HTERT RPE-1 (cell line): Measurements from ENCODE around the gene SLC31A1.
"Not testable (repeated sequence)": the region's sequence is repeated elsewhere in the genome, so short reads cannot be mapped to it uniquely, and the experiment has no call there.

Experiments
- in situ Hi-C: fragments of 300-500 bp; cut with MboI; formaldehyde crosslinking; loops from 4 replicates; pipeline ENCODE4 v1.14.3; 2020; ENCODE audit warnings: low sequenced_read_pairs

SLC31A1 gene

DNA sequence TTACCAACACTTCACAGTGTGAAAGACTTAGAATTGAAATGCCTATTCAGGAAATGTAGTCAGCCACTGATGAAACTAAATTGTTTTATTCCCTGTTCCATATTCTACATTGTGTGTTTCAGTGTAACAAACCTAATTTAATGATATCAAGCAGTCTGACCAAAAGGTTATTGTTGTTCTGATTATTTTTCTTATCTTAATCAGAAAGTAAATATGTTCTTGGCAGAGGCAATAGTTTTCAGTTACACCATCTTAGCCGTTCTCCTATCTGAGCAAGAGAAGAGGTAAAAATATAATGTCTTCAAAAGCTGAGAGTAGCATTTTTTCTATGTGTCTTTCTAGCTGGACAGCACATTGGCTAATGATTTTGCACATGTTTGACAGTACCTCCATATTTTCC lies 36.9 kb downstream of the SLC31A1 start:
- in situ Hi-C loops, result no loop called here

DNA sequence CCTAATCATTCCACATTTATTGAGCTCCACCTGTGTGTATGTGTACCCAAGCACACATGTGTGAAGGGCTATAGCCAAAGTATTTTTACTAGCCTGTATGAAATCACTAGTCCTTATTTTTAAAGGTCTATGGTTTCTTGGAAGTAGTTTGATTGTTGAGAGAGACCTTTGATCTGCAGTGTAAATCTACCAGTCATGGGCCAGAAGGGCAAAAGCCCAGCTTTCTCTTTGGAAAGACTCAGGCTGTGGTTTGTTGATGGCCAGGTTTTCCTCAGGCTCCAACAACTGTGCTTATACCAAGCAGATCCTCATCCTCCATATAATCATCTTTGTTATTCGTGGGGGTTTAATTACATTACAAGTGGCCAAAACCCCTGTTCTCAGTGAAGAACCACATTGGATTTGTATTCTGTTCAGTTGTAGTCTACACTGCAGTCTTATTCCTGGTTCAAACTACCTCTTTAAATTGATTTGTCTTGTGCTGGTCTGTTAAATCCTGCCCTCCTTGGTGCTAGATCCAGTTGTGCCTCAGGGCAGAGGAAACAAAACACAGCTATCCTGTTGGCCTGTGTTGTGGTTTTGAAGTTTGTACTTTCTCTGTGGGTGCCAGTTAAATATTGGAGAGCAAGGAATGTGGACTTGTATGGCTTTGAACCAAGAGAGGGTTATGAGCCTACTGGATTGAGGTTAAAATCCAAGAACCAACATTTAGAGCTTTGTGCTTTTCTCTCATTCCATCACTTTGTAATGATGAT lies 40.8 kb downstream of the SLC31A1 start:
- in situ Hi-C loops, result no loop called here

DNA sequence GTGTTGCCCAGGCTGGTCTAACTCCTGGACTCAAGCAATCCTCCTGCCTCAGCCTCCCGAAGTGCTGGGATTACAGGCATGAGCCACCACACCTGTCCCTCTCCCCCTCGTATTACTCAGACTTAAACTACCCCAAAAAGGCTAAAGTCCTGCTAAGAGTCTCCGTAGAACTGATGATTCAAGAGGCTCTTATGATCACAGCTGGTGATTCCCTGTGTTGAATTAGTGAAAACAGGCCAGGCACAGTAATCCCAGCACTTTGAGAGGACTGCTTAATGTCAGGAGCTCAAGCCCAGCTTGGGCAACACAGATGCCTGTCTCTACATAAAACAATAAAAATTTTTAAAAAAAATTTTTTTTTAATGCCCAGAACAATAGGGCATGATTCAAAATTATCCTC lies 44.8 kb downstream of the SLC31A1 start:
- in situ Hi-C loops, result no loop called here

DNA sequence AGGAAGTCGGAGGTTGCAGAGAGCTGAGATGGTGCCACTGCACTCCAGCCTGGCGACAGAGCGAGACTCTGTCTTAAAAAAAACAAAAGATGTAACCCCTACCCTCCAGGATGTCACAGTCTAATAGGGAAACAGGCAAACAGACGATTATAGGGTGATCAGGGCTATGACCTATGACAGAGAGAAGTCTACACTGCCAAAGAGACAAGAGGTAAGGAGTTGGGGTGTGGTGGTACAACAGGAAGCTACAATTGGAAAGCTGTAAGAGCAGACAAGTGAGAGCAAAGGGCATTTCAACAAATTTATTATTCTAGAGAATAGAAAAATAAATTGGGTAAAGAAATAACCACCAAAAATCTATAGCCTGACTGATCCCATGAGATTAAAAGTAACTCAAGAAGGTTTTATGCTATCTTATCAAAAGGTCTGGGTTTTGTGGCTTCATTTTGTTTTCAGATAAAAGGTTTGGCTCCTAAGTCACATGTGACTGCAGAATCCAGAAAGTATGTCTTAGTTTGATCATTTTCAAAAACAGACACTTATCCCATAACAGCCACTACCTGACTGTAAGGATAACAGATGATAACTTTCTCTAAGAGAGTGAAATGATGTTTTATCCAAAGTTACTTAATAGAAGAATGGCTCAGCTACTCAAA lies 46.7 kb downstream of the SLC31A1 start:
- in situ Hi-C loops, result no loop called here

DNA sequence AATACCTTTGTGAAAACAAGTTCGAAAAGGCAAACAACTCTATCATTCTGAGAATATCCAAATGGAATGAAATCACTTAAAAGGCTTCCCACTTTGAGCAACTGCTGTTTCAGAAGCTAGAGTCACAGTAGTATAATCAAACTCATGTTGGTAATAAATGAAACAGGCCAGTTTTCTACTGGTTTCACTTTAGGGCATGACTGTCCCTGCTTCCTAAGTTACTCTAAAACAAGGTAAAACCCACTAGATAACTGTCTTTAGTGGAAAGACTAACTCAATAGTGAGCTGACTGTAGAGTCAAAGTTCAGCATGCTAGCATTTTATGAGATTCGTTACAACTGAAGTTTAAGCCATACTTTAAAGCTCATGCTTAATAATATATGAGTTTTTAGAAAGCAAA lies 48.0 kb downstream of the SLC31A1 start:
- in situ Hi-C loops, result no loop called here

DNA sequence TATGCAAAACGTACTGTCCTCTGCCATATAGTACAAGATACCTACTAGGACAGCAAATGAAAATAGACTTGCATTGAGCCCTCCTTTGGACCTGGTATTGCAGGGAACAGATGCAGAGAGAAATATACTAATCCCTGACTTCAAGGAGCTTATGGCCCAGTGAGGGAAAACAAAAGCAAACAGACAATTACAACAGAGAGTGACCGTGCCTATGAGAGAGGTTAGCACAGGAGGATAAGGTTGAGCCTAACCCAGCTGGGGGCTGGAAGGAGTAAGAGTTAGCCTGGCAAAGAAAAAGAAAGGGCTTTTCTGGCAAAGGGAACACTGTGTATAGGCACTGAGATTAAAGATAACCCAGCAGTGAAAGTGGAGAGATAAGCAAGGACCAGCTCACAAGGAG lies 48.5 kb downstream of the SLC31A1 start:
- in situ Hi-C loops, result no loop called here

DNA sequence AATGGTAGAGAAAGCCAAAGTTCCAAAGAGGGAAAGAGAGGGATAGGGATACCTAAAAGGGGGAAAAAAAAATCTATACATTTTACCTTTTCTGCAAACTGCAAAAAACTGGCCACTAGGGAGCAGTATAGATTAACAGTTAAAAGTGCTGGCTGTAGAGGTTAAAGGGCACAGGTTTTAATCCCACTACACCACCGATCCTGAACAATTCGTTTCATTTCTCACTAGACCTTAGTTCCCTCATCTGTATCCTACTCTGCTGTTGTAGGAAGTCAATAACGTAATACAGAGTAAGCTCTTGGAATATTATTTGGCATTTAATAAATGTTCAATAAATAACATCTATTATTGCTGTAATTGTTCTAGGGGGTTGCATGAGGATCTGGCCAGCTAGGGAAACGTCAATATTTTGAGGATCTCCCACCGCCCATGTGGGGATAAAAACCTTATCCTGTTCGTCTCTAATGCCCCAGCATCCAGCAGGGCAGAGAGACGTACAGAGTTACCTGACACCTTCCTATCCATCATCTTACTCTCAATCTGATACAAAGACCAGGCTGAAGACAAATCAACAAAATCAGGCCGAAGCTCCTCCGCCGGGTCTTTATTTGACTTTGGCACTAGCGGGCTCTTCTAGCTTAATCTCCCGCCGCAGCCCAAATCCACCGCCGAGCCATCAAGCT lies 53.3 kb downstream of the SLC31A1 start:
- in situ Hi-C loops, result no loop called here

DNA sequence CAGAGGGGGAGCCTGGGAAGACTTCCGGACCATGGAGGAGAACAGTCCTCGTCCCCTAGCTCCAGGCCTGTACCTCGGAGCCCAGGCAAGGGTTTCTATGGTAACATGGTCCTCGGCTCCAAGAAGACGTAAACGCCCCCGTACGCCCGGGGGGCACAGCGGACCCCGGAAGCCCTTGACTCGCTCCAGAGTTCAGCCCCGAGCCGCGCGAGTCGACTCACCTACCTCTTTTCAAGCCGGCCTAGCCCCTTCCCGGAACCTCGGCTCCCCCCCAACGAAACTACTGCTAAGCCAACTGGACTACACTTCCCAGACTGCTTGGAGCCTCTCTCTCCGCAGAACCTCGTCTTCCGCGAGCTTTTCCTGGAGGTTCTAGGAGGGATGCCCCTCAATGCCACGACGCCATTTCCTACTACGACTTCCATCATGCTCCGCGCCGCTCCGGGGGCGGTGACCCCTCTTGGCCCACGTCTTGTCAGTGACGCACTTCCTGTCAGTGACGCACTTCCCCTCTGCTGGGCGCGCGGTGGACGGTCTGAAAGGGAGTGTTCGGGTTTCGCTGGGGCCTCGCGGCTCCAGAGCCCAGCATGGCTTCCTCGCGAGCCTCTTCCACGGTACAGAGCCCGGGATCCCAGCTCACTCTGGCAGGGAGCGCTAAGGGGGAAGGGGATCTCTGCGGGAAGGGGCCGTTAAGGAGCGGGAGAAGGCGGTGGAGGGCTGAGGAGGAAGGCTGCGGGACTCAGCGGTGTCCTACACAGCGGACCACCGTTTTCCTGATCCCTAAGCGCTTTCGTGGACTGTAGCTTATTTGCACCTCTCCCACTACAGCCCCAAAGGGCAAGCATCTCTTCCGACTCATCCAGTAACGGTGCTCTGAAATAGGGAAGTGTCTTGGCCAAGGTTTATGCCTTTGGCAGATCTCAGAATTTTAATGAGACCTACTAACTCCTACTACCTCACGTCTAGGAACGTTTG lies 54.1 kb downstream of the SLC31A1 start, which contains the start of the genes CDC26 and PRPF4:
TSS of gene CDC26 (minus strand) at position 416 of the 975 bp plus-strand sequence. CDS start 3,065 bp downstream, outside the sequence.
TSS of gene PRPF4 (plus strand) at position 502 of the 975 bp plus-strand sequence. CDS start at position 588, 86 bp downstream.
- in situ Hi-C loops, result no loop called here

DNA sequence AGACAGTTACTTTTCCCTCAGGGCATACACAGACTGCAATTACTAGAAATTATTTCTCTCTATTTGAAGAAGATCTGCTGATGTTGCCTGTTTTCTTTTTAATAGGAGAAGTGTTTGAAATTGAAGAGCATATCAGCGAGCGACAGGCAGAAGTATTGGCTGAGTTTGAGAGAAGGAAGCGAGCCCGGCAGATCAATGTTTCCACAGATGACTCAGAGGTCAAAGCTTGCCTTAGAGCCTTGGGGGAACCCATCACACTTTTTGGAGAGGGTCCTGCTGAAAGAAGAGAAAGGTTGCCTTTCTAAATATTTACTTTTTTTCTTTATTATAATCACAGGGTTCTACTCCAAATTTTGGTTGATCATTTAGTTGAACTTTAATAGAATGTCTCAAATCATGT lies 57.5 kb downstream of the SLC31A1 start:
- in situ Hi-C loops, result no loop called here

DNA sequence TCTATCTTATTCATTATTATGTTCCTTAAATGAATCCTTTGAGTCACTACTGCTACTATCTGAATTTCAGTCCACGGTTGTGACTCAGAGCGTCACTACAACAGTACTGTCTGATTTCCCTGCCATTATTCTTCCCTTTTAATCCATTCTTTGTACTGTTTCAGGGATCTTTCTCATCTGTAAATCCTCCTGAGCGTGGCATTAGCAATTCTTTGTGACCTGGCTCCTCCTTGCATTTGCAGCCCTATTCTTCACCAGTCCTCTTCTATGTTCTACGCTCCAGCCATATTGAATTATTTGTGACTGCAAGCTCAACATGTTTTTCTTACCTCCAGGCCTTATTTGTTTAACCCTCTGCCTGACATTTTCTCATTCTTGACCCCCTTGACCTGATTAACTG lies 60.0 kb downstream of the SLC31A1 start:
- in situ Hi-C loops, result no loop called here

DNA sequence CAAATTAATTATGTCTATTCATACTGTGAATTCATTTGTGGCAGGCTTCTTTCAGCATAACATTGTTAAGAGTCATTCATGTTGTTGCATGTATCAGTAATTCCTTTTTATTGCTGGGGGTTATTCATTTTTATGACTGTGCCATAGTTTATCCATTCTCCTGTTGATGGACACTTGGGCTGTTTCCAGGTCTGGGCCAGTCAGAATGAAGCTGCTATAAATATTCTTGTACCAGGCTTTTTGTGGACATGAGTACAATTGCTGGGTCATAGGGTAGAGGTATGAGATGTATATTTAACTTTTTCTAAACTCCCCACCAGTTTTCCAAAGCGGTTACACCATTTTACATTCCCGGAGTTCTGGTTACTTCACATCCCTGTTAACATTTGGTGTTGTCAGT lies 67.7 kb downstream of the SLC31A1 start:
- in situ Hi-C loops, result no loop called here

DNA sequence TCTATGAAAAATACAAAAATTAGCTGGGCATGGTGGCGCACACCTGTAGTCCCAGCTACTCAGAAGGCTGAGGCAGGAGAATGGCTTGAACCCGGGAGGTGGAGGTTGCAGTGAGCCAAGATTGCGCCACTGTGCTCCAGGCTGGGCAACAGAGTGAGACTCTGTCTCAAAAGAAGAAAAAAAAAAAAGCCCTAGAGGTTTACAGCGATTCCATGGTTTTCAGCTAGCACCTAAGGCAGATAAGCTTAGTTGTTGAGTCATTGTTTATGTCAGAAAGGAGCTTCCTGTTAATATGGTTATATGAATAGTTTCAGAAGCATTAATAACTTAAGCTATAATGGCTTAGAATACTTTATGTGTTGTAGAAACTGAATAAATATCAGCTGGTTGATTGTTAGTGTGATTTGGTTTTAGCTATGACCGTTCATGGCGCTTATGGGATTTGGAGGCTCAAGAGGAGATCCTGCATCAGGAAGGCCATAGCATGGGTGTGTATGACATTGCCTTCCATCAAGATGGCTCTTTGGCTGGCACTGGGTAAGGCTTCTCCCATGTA lies 68.8 kb downstream of the SLC31A1 start:
- in situ Hi-C loops, result no loop called here

DNA sequence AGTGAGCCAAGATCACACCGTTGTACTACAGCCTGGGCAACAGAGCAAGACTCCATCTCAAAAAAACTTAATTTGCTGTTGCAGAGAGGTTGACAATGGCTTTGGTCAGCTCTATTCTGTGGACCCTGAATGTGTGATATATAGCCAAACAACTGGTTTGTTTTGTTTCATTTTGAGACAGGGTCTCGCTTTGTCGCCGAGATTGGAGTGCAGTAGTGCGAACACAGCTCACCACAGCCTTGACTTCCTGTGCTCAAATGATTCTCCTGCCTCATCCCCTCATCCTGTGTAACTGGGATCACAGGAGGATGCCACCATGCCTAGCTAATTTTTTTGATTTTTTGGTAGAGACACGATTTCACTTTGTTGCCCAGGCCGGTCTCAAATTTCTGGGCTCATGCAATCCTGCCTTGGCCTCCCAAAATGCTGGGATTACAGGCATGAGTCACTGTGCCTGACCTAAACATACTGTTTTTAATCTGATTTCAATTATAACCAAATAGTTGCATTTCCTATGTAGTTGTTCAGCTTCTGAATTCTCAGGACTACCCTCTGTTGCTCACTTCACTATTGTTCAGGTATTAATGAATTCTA lies 72.0 kb downstream of the SLC31A1 start:
- in situ Hi-C loops, result no loop called here

DNA sequence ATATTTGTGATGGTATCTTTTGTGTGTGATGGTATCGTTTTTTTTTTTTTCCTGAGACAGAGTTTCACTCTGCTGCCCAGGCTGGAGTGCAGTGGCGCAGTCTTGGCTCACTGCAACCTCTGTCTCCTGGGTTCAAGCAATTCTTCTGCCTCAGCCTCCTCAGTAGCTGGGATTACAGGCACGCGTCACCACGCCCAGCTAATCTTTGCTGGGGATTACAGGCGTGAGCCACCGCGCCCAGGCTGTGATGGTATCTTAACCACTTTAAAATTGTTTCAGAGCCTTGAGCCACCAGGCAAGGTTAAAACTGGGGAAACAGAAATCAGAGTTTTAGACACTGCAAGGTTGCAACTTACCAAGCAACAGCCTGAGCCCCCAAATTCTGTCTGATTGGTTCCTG lies 74.9 kb downstream of the SLC31A1 start:
- in situ Hi-C loops, result not testable (repeated sequence)

DNA sequence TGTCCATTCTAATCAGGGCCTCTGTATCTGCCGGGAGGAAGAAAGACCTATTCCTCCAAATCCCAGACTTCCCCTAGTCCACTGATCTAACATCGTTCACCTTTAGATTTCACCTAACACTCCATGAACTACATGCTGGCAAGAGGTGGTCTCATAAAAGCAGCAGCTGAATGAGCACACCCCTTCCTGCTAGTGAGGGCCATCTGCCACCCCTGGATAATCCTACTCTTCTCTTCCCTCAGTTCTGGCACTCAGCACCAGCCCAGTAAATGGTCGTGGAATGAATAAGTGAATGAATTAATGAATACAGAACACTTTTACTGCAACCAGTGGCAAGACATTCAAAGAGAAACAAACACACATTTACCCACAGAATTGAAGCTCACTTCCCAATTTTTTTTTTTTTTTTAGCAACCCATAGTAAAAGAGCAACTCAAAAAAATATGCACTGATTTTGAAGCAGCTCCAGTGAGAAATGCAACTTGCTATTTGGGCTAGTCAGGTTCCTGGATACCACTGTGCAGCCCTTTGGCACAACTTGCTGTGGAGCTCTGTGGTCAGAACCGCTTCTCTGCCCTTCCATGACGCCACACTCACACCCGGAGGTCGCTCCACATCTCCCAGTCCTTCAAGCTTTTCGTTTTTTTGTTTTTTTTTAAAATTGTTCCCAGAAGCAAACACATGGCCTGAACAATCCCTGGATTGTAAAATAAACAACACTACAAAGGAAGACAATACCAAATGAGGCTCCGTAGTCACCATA lies 75.6 kb downstream of the SLC31A1 start:
- in situ Hi-C loops, result no loop called here

DNA sequence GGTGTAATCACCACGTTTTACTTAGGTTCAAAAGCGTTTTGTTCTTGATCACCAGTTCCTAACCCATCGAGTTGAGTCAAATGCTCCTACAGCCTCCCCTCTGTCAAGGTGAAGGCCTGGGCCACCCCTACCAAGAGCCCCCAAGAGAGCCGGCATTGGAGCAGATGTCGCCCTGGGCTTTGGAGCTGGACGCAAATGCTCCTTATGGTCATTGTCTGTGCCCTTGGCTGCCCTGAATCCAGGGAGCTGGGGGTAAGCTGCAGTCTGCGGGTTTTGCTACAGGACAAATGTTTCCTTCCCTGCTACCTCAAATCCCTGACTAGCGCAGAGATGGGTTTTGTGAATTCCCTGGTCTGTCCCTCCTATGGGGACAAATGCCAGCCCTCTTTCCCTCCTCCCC lies 77.0 kb downstream of the SLC31A1 start:
- in situ Hi-C loops, result no loop called here

DNA sequence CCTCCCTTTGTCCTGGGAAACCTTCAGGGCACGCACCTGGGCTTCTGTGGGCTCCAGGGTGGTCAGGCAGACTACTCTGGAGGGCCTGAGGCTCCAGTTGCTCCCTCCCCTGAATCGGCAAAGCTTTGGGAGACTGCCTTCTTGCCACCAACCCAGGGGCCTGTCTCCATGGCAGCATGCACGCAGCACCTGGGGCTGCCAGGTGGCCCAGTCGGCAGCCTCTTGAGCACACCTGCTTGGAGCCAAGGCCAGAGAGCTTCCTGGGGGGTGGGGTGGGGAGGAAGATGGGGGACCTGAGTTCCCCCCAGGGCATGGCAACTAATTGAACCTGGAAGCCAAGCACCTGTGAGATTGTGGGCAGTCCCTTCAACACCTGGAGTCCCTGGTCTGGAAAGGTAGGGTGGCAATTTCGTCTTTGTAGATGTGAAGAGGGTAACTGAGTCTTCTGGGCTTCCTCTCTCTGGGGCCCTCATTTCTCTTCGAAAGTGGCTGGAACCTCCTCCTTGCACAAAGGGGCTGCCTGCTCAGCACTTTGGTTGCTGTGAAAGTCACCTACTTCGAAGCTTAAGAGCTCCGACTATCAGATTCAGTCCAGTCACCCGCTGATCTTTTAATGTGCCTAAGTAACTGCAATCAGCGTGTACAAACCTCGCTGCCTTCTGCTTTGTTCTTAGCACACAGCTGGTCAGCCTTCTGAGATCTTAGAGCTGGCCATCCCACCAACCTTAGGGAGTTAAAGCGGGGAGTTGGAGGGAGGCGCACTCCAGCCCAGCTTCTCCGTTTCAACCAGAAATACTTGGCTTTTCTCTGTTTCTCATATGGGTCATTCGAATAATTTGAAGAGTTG lies 77.8 kb downstream of the SLC31A1 start:
- in situ Hi-C loops, result no loop called here

DNA sequence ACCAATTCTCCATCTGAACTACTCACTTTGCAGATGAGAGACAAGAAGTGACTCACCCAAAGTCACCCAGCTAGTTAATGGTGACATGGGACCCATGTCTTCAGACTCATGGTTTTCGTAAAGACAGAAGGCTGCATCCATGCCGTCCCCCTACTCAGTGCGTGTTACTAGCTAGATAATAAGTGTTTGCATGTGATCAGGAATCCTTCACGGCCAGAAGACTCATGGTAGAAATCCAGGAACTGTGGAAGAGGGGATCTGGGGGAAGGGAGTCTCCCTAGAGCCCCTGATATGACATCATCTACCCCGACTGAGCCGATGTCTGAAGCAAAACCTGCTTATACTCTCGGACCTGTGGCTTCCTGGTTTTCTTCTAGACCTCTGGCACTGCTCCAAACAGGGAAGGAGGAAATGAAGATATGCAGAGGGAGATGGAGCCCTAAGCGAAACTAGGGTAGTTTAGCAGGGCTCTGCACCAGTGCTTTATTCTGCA lies 78.5 kb downstream of the SLC31A1 start:
- in situ Hi-C loops, result no loop called here
